HEK293 (cell line): ENCODE data around the gene RAP1B.

Experiments
- CTCF ChIA-PET: fragments of 350-600 bp; formaldehyde crosslinking; extraction: SDS; loops from one replicate; lab custom pipeline; 2021; ENCODE audit warnings: antibody characterized with exemption; lab: Yijun Ruan, JAX
- POLR2A ChIA-PET: fragments of 300-600 bp; formaldehyde crosslinking; extraction: SDS; loops from one replicate; lab custom pipeline; 2020; ENCODE audit warnings: antibody characterized with exemption, inconsistent platforms; lab: Yijun Ruan, JAX
- H3K27ac ChIP-seq: fragments of 200-500 bp; sonication (Bioruptor generic); 2 replicates; pipeline ENCODE4 v1.5.1; 2014; ENCODE audit warnings: low read depth, low read length, control low read depth, inconsistent platforms; ENCODE audit errors: extremely low read depth
- H3K36me3 ChIP-seq, 2 experiments: fragments of 200-500 bp in 1 of 2; sonication (Bioruptor generic) in 1 of 2; 1 replicate in 1 of 2; 2 replicates in 1 of 2; pipeline ENCODE4 v1.5.1; 2014 to 2017; ENCODE audit warnings: inconsistent platforms in 2 of 2, low read length in 2 of 2; ENCODE audit not compliant: control insufficient read depth in 2 of 2, insufficient read depth in 1 of 2
- H3K4me1 ChIP-seq: fragments of 200-500 bp; sonication (Bioruptor generic); 2 replicates; pipeline ENCODE4 v1.5.1; 2014; ENCODE audit warnings: mild to moderate bottlenecking, low read length, inconsistent platforms; ENCODE audit not compliant: control insufficient read depth, insufficient read depth
- H3K4me3 ChIP-seq: 2 replicates; pipeline ENCODE4 v1.5.1; 2011; ENCODE audit warnings: low read depth, mild to moderate bottlenecking, control low read depth, low read length, moderate library complexity
- H3K9me3 ChIP-seq: fragments of 200-500 bp; sonication (Bioruptor generic); 2 replicates; pipeline ENCODE4 v1.5.1; 2014; ENCODE audit warnings: low read depth, low read length, inconsistent platforms; ENCODE audit not compliant: control insufficient read depth, insufficient read depth
- FEZF1 ChIP-seq: fragments of 450-650 bp; formaldehyde crosslinking; IDR thresholded peaks from 2 replicates; pipeline ENCODE4 v1.5.1; 2016; ENCODE audit warnings: missing biosample characterization, missing genetic modification characterization
- KLF8 ChIP-seq: fragments of 450-650 bp; formaldehyde crosslinking; IDR thresholded peaks from 2 replicates; pipeline ENCODE4 v1.5.1; 2016; ENCODE audit warnings: missing biosample characterization, missing genetic modification characterization
- MZF1 ChIP-seq: fragments of 450-650 bp; formaldehyde crosslinking; IDR thresholded peaks from 2 replicates; pipeline ENCODE4 v1.5.1; 2017; ENCODE audit warnings: missing biosample characterization, missing genetic modification characterization, borderline replicate concordance
- SALL2 ChIP-seq: fragments of 450-650 bp; formaldehyde crosslinking; IDR thresholded peaks from 2 replicates; pipeline ENCODE4 v1.5.0; 2017; ENCODE audit warnings: missing biosample characterization, mild to moderate bottlenecking, missing genetic modification characterization, borderline replicate concordance
- ZNF146 ChIP-seq: fragments of 450-650 bp; formaldehyde crosslinking; IDR thresholded peaks from 2 replicates; pipeline ENCODE4 v1.5.1; 2016; ENCODE audit warnings: missing biosample characterization, missing genetic modification characterization
- ZNF174 ChIP-seq: fragments of 450-650 bp; formaldehyde crosslinking; IDR thresholded peaks from 2 replicates; pipeline ENCODE4 v1.5.0; 2017; ENCODE audit warnings: missing biosample characterization, mild to moderate bottlenecking, missing genetic modification characterization
- ZNF248 ChIP-seq: fragments of 450-650 bp; formaldehyde crosslinking; IDR thresholded peaks from 2 replicates; pipeline ENCODE4 v1.5.1; 2017; ENCODE audit warnings: missing biosample characterization, missing genetic modification characterization
- ZNF324 ChIP-seq: fragments of 450-650 bp; formaldehyde crosslinking; IDR thresholded peaks from 2 replicates; pipeline ENCODE4 v1.5.1; 2016; ENCODE audit warnings: missing biosample characterization, missing genetic modification characterization
- ZNF404 ChIP-seq: fragments of 450-650 bp; formaldehyde crosslinking; IDR thresholded peaks from 2 replicates; pipeline ENCODE4 v1.5.1; 2017; ENCODE audit warnings: missing biosample characterization, missing genetic modification characterization
- ZNF426 ChIP-seq: fragments of 450-650 bp; formaldehyde crosslinking; IDR thresholded peaks from 2 replicates; pipeline ENCODE4 v1.5.1; 2017; ENCODE audit warnings: missing biosample characterization, missing genetic modification characterization, mild to moderate bottlenecking, inconsistent platforms, moderate library complexity
- ZNF473 ChIP-seq: fragments of 450-650 bp; formaldehyde crosslinking; IDR thresholded peaks from 2 replicates; pipeline ENCODE4 v1.5.1; 2017; ENCODE audit warnings: missing biosample characterization, missing genetic modification characterization
- ZNF501 ChIP-seq: fragments of 450-650 bp; formaldehyde crosslinking; IDR thresholded peaks from 2 replicates; pipeline ENCODE4 v1.5.1; 2016; ENCODE audit warnings: missing biosample characterization, missing genetic modification characterization
- ZNF510 ChIP-seq: fragments of 450-650 bp; formaldehyde crosslinking; IDR thresholded peaks from 2 replicates; pipeline ENCODE4 v1.5.1; 2018; ENCODE audit warnings: mild to moderate bottlenecking, missing genetic modification characterization, missing biosample characterization; ENCODE audit not compliant: insufficient replicate concordance
- ZNF548 ChIP-seq: fragments of 450-650 bp; formaldehyde crosslinking; IDR thresholded peaks from 2 replicates; pipeline ENCODE4 v1.5.1; 2016; ENCODE audit warnings: missing biosample characterization, missing genetic modification characterization
- ZNF558 ChIP-seq: fragments of 450-650 bp; formaldehyde crosslinking; IDR thresholded peaks from 2 replicates; pipeline ENCODE4 v1.5.1; 2016; ENCODE audit warnings: missing biosample characterization, missing genetic modification characterization
- ZSCAN16 ChIP-seq: fragments of 450-650 bp; formaldehyde crosslinking; IDR thresholded peaks from 2 replicates; pipeline ENCODE4 v1.5.1; 2016; ENCODE audit warnings: missing biosample characterization, missing genetic modification characterization
- ZXDB ChIP-seq: fragments of 450-650 bp; formaldehyde crosslinking; IDR thresholded peaks from 2 replicates; pipeline ENCODE4 v1.5.1; 2016; ENCODE audit warnings: missing biosample characterization, missing genetic modification characterization
- TF ChIP-seq, protein P1 (sequence below): fragments of 450-650 bp; formaldehyde crosslinking; IDR thresholded peaks from 2 replicates; pipeline ENCODE4 v1.5.1; 2016; ENCODE audit warnings: missing biosample characterization, missing genetic modification characterization
- TF ChIP-seq, protein P2 (sequence below): fragments of 450-650 bp; formaldehyde crosslinking; IDR thresholded peaks from 2 replicates; pipeline ENCODE4 v1.5.1; 2016; ENCODE audit warnings: missing biosample characterization, missing genetic modification characterization
- TF ChIP-seq, protein P3 (sequence below): fragments of 450-650 bp; formaldehyde crosslinking; IDR thresholded peaks from 2 replicates; pipeline ENCODE4 v1.5.1; 2017; ENCODE audit warnings: missing biosample characterization, missing genetic modification characterization

Gene RAP1B

GRCh38 chr12:68581926-68582325 is 28.8 kb upstream of the RAP1B start:
- no peaks in the 10 kb centered on the region for H3K4me1 ChIP-seq
- no peak overlapping the region for H3K27ac ChIP-seq
- no peak overlapping the region for H3K4me3 ChIP-seq
- ChIA-PET POLR2A (no interaction called here), CTCF (no interaction called here)
- TF ChIP-seq ZNF510 (tag by site-specific recombination): no peak
- TF ChIP-seq, protein P1, sequence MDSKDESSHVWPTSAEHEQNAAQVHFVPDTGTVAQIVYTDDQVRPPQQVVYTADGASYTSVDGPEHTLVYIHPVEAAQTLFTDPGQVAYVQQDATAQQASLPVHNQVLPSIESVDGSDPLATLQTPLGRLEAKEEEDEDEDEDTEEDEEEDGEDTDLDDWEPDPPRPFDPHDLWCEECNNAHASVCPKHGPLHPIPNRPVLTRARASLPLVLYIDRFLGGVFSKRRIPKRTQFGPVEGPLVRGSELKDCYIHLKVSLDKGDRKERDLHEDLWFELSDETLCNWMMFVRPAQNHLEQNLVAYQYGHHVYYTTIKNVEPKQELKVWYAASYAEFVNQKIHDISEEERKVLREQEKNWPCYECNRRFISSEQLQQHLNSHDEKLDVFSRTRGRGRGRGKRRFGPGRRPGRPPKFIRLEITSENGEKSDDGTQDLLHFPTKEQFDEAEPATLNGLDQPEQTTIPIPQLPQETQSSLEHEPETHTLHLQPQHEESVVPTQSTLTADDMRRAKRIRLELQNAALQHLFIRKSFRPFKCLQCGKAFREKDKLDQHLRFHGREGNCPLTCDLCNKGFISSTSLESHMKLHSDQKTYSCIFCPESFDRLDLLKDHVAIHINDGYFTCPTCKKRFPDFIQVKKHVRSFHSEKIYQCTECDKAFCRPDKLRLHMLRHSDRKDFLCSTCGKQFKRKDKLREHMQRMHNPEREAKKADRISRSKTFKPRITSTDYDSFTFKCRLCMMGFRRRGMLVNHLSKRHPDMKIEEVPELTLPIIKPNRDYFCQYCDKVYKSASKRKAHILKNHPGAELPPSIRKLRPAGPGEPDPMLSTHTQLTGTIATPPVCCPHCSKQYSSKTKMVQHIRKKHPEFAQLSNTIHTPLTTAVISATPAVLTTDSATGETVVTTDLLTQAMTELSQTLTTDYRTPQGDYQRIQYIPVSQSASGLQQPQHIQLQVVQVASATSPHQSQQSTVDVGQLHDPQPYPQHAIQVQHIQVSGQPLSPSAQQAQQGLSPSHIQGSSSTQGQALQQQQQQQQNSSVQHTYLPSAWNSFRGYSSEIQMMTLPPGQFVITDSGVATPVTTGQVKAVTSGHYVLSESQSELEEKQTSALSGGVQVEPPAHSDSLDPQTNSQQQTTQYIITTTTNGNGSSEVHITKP (tag by site-specific recombination): no peak
- TF ChIP-seq, protein P2, sequence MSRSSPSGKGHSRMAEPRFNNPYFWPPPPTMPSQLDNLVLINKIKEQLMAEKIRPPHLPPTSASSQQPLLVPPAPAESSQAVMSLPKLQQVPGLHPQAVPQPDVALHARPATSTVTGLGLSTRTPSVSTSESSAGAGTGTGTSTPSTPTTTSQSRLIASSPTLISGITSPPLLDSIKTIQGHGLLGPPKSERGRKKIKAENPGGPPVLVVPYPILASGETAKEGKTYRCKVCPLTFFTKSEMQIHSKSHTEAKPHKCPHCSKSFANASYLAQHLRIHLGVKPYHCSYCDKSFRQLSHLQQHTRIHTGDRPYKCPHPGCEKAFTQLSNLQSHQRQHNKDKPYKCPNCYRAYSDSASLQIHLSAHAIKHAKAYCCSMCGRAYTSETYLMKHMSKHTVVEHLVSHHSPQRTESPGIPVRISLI (tag by site-specific recombination): no peak
- no peak for TF ChIP-seq ZXDB
- no peak for TF ChIP-seq ZNF501 (tag by site-specific recombination)
- TF ChIP-seq SALL2 (tag by site-specific recombination): no peak
- TF ChIP-seq, protein P3, sequence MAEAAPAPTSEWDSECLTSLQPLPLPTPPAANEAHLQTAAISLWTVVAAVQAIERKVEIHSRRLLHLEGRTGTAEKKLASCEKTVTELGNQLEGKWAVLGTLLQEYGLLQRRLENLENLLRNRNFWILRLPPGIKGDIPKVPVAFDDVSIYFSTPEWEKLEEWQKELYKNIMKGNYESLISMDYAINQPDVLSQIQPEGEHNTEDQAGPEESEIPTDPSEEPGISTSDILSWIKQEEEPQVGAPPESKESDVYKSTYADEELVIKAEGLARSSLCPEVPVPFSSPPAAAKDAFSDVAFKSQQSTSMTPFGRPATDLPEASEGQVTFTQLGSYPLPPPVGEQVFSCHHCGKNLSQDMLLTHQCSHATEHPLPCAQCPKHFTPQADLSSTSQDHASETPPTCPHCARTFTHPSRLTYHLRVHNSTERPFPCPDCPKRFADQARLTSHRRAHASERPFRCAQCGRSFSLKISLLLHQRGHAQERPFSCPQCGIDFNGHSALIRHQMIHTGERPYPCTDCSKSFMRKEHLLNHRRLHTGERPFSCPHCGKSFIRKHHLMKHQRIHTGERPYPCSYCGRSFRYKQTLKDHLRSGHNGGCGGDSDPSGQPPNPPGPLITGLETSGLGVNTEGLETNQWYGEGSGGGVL (tag by site-specific recombination): no peak
- TF ChIP-seq ZNF548 (tag by site-specific recombination): no peak
- H3K36me3 ChIP-seq: no peaks in the 10 kb centered on the region
- no peaks in the 10 kb centered on the region for H3K9me3 ChIP-seq

GRCh38 chr12:68585966-68586365 is 24.7 kb upstream of the RAP1B start:
- no peak overlapping the region for H3K4me3 ChIP-seq
- H3K36me3 ChIP-seq: no peaks in the 10 kb centered on the region
- ChIA-PET POLR2A (interaction anchor here (0.5 kb wide), 1 partner anchor 32 kb away, joined by 5 read pairs; no protein-coding TSS in a partner anchor), CTCF (interaction anchor here (0.7 to 0.8 kb wide), 3 partner anchors 23 to 170 kb away, joined by 3 to 4 read pairs (median 4); no protein-coding TSS in a partner anchor)
- no peaks in the 10 kb centered on the region for H3K9me3 ChIP-seq
- TF ChIP-seq ZNF558 (tag by site-specific recombination): no peak
- TF ChIP-seq ZNF426: no peak
- no peak for TF ChIP-seq ZNF324
- no peak for TF ChIP-seq KLF8
- no peak for TF ChIP-seq ZNF404 (tag by site-specific recombination)
- no peak for TF ChIP-seq ZNF146 (tag by site-specific recombination)
- no peak for TF ChIP-seq ZNF248 (tag by site-specific recombination)
- TF ChIP-seq FEZF1 (tag by site-specific recombination): no peak
- TF ChIP-seq MZF1 (tag by site-specific recombination): no peak
- no peak for TF ChIP-seq ZSCAN16 (tag by site-specific recombination)
- TF ChIP-seq ZNF174: no peak
- TF ChIP-seq ZNF473 (tag by site-specific recombination): no peak
- no peaks in the 10 kb centered on the region for H3K4me1 ChIP-seq
- H3K27ac ChIP-seq: no peak overlapping the region
